Measurements from ENCODE around the gene ITPR2. TPM values are rescaled to one million over a fixed set of nuclear protein-coding genes. Genes with fewer than 3 reads are reported as not detected.

ITPR2 gene
- total and polyA plus RNA-seq, 2 of the 8 experiments (the other 6 are each of a cell fraction or from before 2014, with no cell fraction given), result 4.1 to 48.3 TPM

- WGBS, 2 experiments (ENCODE audit: extremely low coverage in 1 of 2, insufficient coverage in 1 of 2, insufficient read length in 1 of 2, insufficient replicate concordance in 2 of 2, low coverage in 1 of 2, low lambda C conversion rate in 2 of 2, missing lambda C conversion rate in 1 of 2), result 96% methylated on average over 4 of the region's 4 CpGs; no CpG with 5 or more reads in 1 of the 2 experiments
- CTCF ChIA-PET (ENCODE audit: partially characterized antibody), result interaction anchor here (1.7 kb wide), 1 partner anchor 50 kb away, joined by 8 read pairs; no protein-coding TSS in a partner anchor
These were observed 269.4 kb downstream of the ITPR2 start for GRCh38 chr12:26563552-26563951.

More at GRCh38 chr12:26563552-26563951, 269.4 kb downstream of the ITPR2 start:
- Histone ChIP-seq H3K9ac (replicated peaks in 1 of 4; ENCODE audit: extremely low read depth in 1 of 4, low read depth in 3 of 4, low read length in 3 of 4) (no peak overlapping the region), H3K27me3 (replicated peaks in 1 of 4; ENCODE audit: control insufficient read depth in 3 of 4, extremely low read depth in 1 of 4, insufficient read depth in 3 of 4, low read length in 3 of 4) (no peaks in the 10 kb centered on the region), H4K8ac (ENCODE audit: extremely low read depth, insufficient read depth, low read length) (no peak overlapping the region), H2BK15ac (ENCODE audit: low read length) (no peak overlapping the region), H3K23me2 (ENCODE audit: low read depth, low read length) (peaks cover 5% of the 10 kb centered on the region; the same call in 1 of the 2 replicates), H2BK120ac (replicated peaks; ENCODE audit: low read depth, low read length) (no peak overlapping the region), H3K79me2 (ENCODE audit: control insufficient read depth in 1 of 2, insufficient read depth in 2 of 2, low read length in 2 of 2) (no peaks in the 10 kb centered on the region), H2BK5ac (ENCODE audit: low read depth, low read length) (no peak overlapping the region), H4K5ac (ENCODE audit: insufficient read length, low read depth, low read length) (no peak overlapping the region), H2AFZ (ENCODE audit: low read length) (no peak overlapping the region), H3K4me2 (ENCODE audit: insufficient read depth in 1 of 2, low read depth in 2 of 2, low read length in 2 of 2) (no peak overlapping the region), H3K56ac (replicated peaks; ENCODE audit: insufficient read length, low read depth, low read length) (no peak overlapping the region), H2BK12ac (ENCODE audit: low read depth, low read length) (no peak overlapping the region), H4K20me1 (replicated peaks in 1 of 2; ENCODE audit: control insufficient read depth in 1 of 2, insufficient read depth in 2 of 2, low read length in 2 of 2) (no peaks in the 10 kb centered on the region), H3K79me1 (ENCODE audit: low read depth, low read length) (no peaks in the 10 kb centered on the region), H2BK20ac (ENCODE audit: low read length) (no peak overlapping the region), H3K4me1 (replicated peaks in 1 of 4; ENCODE audit: control insufficient read depth in 3 of 4, insufficient read depth in 4 of 4, low read length in 3 of 4) (no peaks in the 10 kb centered on the region), H4K91ac (replicated peaks; ENCODE audit: insufficient read length, low read length) (no peak overlapping the region), H3K4me3 (ENCODE audit: extremely low read depth in 1 of 4, insufficient read depth in 2 of 4, low read depth in 3 of 4, low read length in 4 of 4) (no peak overlapping the region), H3K9me3 (ENCODE audit: insufficient read depth in 2 of 2, low read depth in 1 of 2, low read length in 1 of 2) (no peaks in the 10 kb centered on the region), H3K14ac (ENCODE audit: insufficient read length) (no peak overlapping the region), H3K36me3 (ENCODE audit: control insufficient read depth in 2 of 4, insufficient read depth in 4 of 4, low read length in 3 of 4) (0 out of 8 replicates have a peak, but pooled peaks cover 0 to 3% (median 0%) of the 10 kb centered on the region in 4 experiments), H3K23ac (ENCODE audit: insufficient read length) (no peak overlapping the region), H2AK5ac (ENCODE audit: low read depth, low read length) (no peak overlapping the region), H3K27ac (ENCODE audit: low read depth, low read length) (no peak overlapping the region), H3K4ac (replicated peaks; ENCODE audit: insufficient read length, low read depth, low read length) (no peak overlapping the region), H3K18ac (ENCODE audit: extremely low read depth, low read length) (no peak overlapping the region)
- FAIRE-seq (no peak), DNase-seq (ENCODE audit: low read depth in 1 of 2, low spot score in 2 of 2) (no peak)
- TF ChIP-seq BACH1 (IDR thresholded peaks at IDR 0.05; ENCODE audit: low read length), result no peak
- TF ChIP-seq E2F6 (IDR thresholded peaks at IDR 0.05), result no peak
- no peak for TF ChIP-seq NRF1 (IDR thresholded peaks at IDR 0.05; ENCODE audit: low read depth, low read length)
- TF ChIP-seq POLR2AphosphoS5 (IDR thresholded peaks at IDR 0.05; ENCODE audit: low read depth, low read length), result no peak
- no peak for TF ChIP-seq CBX5 (IDR thresholded peaks at IDR 0.05; ENCODE audit: low read depth, low read length)
- no peak for TF ChIP-seq SIRT6 (IDR thresholded peaks at IDR 0.05; ENCODE audit: low read length)
- no peak for TF ChIP-seq CEBPB (IDR thresholded peaks at IDR 0.05; ENCODE audit: low read depth, low read length)
- TF ChIP-seq ATF3 (IDR thresholded peaks at IDR 0.05; ENCODE audit: insufficient read depth, low read depth, low read length), result no peak
- no peak for TF ChIP-seq RFX5 (IDR thresholded peaks at IDR 0.05; ENCODE audit: borderline replicate concordance, low read depth, low read length)
- no peak for TF ChIP-seq CREB1 (IDR thresholded peaks at IDR 0.05)
- TF ChIP-seq GTF2F1 (IDR thresholded peaks at IDR 0.05; ENCODE audit: borderline replicate concordance, low read depth, low read length), result no peak
- TF ChIP-seq SP4 (IDR thresholded peaks at IDR 0.05; ENCODE audit: low read length), result no peak
- TF ChIP-seq KDM5A (IDR thresholded peaks at IDR 0.05; ENCODE audit: low read length), result no peak
- TF ChIP-seq JUND (IDR thresholded peaks at IDR 0.05; ENCODE audit: low read length), result no peak
- no peak for TF ChIP-seq SP1 (IDR thresholded peaks at IDR 0.05; ENCODE audit: low read depth, low read length)
- no peak for TF ChIP-seq SRF (IDR thresholded peaks at IDR 0.05; ENCODE audit: low read depth, low read length)
- POLR2A ChIA-PET (ENCODE audit: partially characterized antibody), result no interaction called here
